Activated T-cell treated with anti-CD3 and anti-CD28 coated beads, Interleukin-2, amount 50 U/mL, for 48 hours (primary cell): ENCODE data around the gene RBBP8.

ENCODE experiments used
- DNase-seq, 2 experiments: peaks; one replicate each; pipeline ENCODE4 v3.0.0-alpha.2; 2020

RBBP8 gene

GRCh38 chr18:22999647-23000046, 66.5 kb downstream of the RBBP8 start:
- no peak for DNase-seq

- no peak for DNase-seq
These were observed 70.2 kb downstream of the RBBP8 start for GRCh38 chr18:23003289-23003688.

- no peak for DNase-seq
These were observed 79.1 kb downstream of the RBBP8 start for GRCh38 chr18:23012249-23012648.

- no peak for DNase-seq
These were observed 87.6 kb downstream of the RBBP8 start for GRCh38 chr18:23020555-23021294.

GRCh38 chr18:23021623-23022022, 88.5 kb downstream of the RBBP8 start:
- DNase-seq: no peak

- DNase-seq: no peak
These were observed 99.0 kb downstream of the RBBP8 start for GRCh38 chr18:23032030-23032582.

GRCh38 chr18:23033056-23033455, 99.9 kb downstream of the RBBP8 start:
- no peak for DNase-seq

GRCh38 chr18:23036660-23037201, 103.6 kb downstream of the RBBP8 start:
- no peak for DNase-seq

GRCh38 chr18:23037646-23038045, 104.5 kb downstream of the RBBP8 start:
- no peak for DNase-seq

- DNase-seq: no peak
These were observed 105.6 kb downstream of the RBBP8 start for GRCh38 chr18:23038712-23039111.

- no peak for DNase-seq
These were observed 109.0 kb downstream of the RBBP8 start for GRCh38 chr18:23042133-23042532.

GRCh38 chr18:23043803-23044376, 110.8 kb downstream of the RBBP8 start:
- DNase-seq: no peak

GRCh38 chr18:23049698-23050373, 116.7 kb downstream of the RBBP8 start:
- DNase-seq: no peak

GRCh38 chr18:23053776-23054457, 120.8 kb downstream of the RBBP8 start:
- DNase-seq: no peak

GRCh38 chr18:23054553-23054952, 121.4 kb downstream of the RBBP8 start:
- no peak for DNase-seq

- no peak for DNase-seq
These were observed 123.2 kb downstream of the RBBP8 start for GRCh38 chr18:23056315-23056714.

GRCh38 chr18:23057096-23057495, 124.0 kb downstream of the RBBP8 start:
- no peak for DNase-seq

- DNase-seq: no peak
These were observed 125.8 kb downstream of the RBBP8 start for GRCh38 chr18:23058746-23059415.

GRCh38 chr18:23059541-23060465, 126.7 kb downstream of the RBBP8 start:
- no peak for DNase-seq

- no peak for DNase-seq
These were observed 128.9 kb downstream of the RBBP8 start for GRCh38 chr18:23062011-23062410.

GRCh38 chr18:23063502-23063901, 130.4 kb downstream of the RBBP8 start:
- no peak for DNase-seq
